Measurements from ENCODE around the gene WDR45. TPM values are rescaled to one million over a fixed set of nuclear protein-coding genes. Genes with fewer than 3 reads are reported as not detected.

The WDR45 gene
- total RNA-seq (2016; rRNA removed; fragmentation: Illumina TruSeq; extraction: Trizol) = 14.0 and 16.4 TPM in 2 replicates
- total RNA-seq (2016; cell fraction: cytosol; rRNA removed; fragmentation: Illumina TruSeq; extraction: Trizol; ENCODE audit: low read depth) = 18.4 and 20.2 TPM in 2 replicates
- 16.0 and 19.4 TPM in 2 replicates for total RNA-seq (2016; cell fraction: insoluble cytoplasmic fraction; rRNA removed; fragmentation: Illumina TruSeq; extraction: Trizol)
- total RNA-seq (2016; cell fraction: membrane; rRNA removed; fragmentation: Illumina TruSeq; extraction: Trizol) = 18.8 and 22.7 TPM in 2 replicates
- 17.9 and 19.4 TPM in 2 replicates for total RNA-seq (2016; cell fraction: nucleus; rRNA removed; fragmentation: Illumina TruSeq; extraction: Trizol)
- 65.5 and 91.1 TPM in 2 replicates for polyA plus RNA-seq (2011; rRNA removed)
- 48.7 and 57.4 TPM in 2 replicates for polyA plus RNA-seq (2011; cell fraction: cytosol; rRNA removed)
- polyA plus RNA-seq (2011; cell fraction: nucleus; rRNA removed) = 386 and 474 TPM in 2 replicates
- polyA plus RNA-seq (2012) = 30.1 and 49.9 TPM in 2 replicates
- 15.5 and 17.3 TPM in 2 replicates for polyA plus RNA-seq (2016; cell fraction: cytosol; fragmentation: Illumina TruSeq; extraction: Trizol; ENCODE audit: low read depth)
- 18.7 and 19.8 TPM in 2 replicates for polyA plus RNA-seq (2016; cell fraction: insoluble cytoplasmic fraction; fragmentation: Illumina TruSeq; extraction: Trizol; ENCODE audit: low read depth)
- 14.2 and 18.3 TPM in 2 replicates for polyA plus RNA-seq (2016; cell fraction: membrane; fragmentation: Illumina TruSeq; extraction: Trizol; ENCODE audit: low read depth)
- polyA plus RNA-seq (2016; cell fraction: nucleus; fragmentation: Illumina TruSeq; extraction: Trizol; ENCODE audit: insufficient read depth, low read depth) = 44.7 and 54.6 TPM in 2 replicates
- polyA minus RNA-seq (2011; rRNA and poly(A)+ RNA removed; ENCODE audit: low replicate concordance) = 64.1 and 271 TPM in 2 replicates
- 14.8 and 18.8 TPM in 2 replicates for polyA minus RNA-seq (2011; cell fraction: cytosol; rRNA and poly(A)+ RNA removed)
- polyA minus RNA-seq (2011; cell fraction: nucleus; rRNA and poly(A)+ RNA removed) = 53.6 and 83.3 TPM in 2 replicates
- Bru-seq, nascent RNA = percentile 49 among the genes with signal in this experiment
- BruChase-seq, experiment 1, labeled RNA remaining after a 6-hour chase = percentile 64 among the genes with signal in this experiment
- BruChase-seq, experiment 2, labeled RNA remaining after a 2-hour chase = percentile 60 among the genes with signal in this experiment
- long read RNA-seq, experiment 1, transcript WDR45-207 (11 exons, 1,639 nt) = major isoform, 15 of 41 reads
- long read RNA-seq, experiment 1, transcript WDR45-224 (10 exons, 1,301 nt) = minor isoform, 6 of 41 reads
- long read RNA-seq, experiment 1, partial matches to known transcripts = 1 of 41 reads
- long read RNA-seq, experiment 1, other reads (novel, unspliced or antisense) = 18 of 41 reads
- long read RNA-seq, experiment 2, transcript WDR45-207 (11 exons, 1,639 nt) = major isoform, 39 of 86 reads
- long read RNA-seq, experiment 2, transcript WDR45-224 (10 exons, 1,301 nt) = minor isoform, 6 of 86 reads
- long read RNA-seq, experiment 2, partial matches to known transcripts = 15 of 86 reads
- long read RNA-seq, experiment 2, other reads (novel, unspliced or antisense) = 21 of 86 reads

- intact Hi-C loops (cut with micrococcal nuclease; ENCODE audit: unreplicated experiment) = no loop called here
- BruUV-seq (replicated peaks) = TSS peak; percentile 72
- TF ChIP-seq ZNF264 (CRISPR knock-in tag; IDR thresholded peaks at IDR 0.05) = no peak
- TF ChIP-seq NR2F6 (IDR thresholded peaks at IDR 0.05) = 0 out of 2 replicates have a peak, but pooled peaks have one; percentile 24
- TF ChIP-seq NR2F6 (CRISPR knock-in tag; IDR thresholded peaks at IDR 0.05) = peak; percentile 57
- peak; percentile 44; the same call in 1 of the 2 replicates for TF ChIP-seq ZBTB43 (CRISPR knock-in tag; conservative IDR thresholded peaks at IDR 0.05)
- TF ChIP-seq ZNF234 (CRISPR knock-in tag; conservative IDR thresholded peaks at IDR 0.05) = no peak
- TF ChIP-seq ZNF775 (CRISPR knock-in tag; IDR thresholded peaks at IDR 0.05; ENCODE audit: borderline replicate concordance) = no peak
- no peak for TF ChIP-seq MAFG (CRISPR knock-in tag; IDR thresholded peaks at IDR 0.05)
- TF ChIP-seq CREBL2 (CRISPR knock-in tag; IDR thresholded peaks at IDR 0.05; ENCODE audit: borderline replicate concordance) = no peak
- TF ChIP-seq ZBTB21 (CRISPR knock-in tag; IDR thresholded peaks at IDR 0.05) = no peak
- TF ChIP-seq HCFC1 (IDR thresholded peaks at IDR 0.05; ENCODE audit: low read depth, low read length) = no peak
- TF ChIP-seq NPAS2 (CRISPR knock-in tag; IDR thresholded peaks at IDR 0.05; ENCODE audit: borderline replicate concordance) = no peak
- no peak for TF ChIP-seq PAX8 (CRISPR knock-in tag; IDR thresholded peaks at IDR 0.05; ENCODE audit: borderline replicate concordance)
- TF ChIP-seq ZBTB46 (CRISPR knock-in tag; IDR thresholded peaks at IDR 0.05; ENCODE audit: borderline replicate concordance) = no peak
- TF ChIP-seq ZNF605 (CRISPR knock-in tag; IDR thresholded peaks at IDR 0.05) = peak; percentile 59; the same call in 1 of the 2 replicates
Measured at GRCh38 chrX:49079489-49080428, at the start of gene WDR45. TSS of gene WDR45 (minus strand) at chrX:49079887. CDS start at chrX:49078095, 1,792 bp downstream.

More at GRCh38 chrX:49079489-49080428, at the start of gene WDR45:
- in situ Hi-C loops (cut with HindIII; ENCODE audit: extremely low pct_ligation_motif_present, low pct_unique_long_range_greater_than_20kb) = no loop called here
- ATAC-seq = peak; percentile 92
- Histone ChIP-seq H3K4me3 (replicated peaks in 1 of 3; ENCODE audit: insufficient read depth in 1 of 3, low read depth in 2 of 3, low read length in 3 of 3) (peak within 1 kb of the TSS; percentile 66 to 76 (median 71)), H3K27ac (ENCODE audit: extremely low read length, insufficient read depth, low read length) (peak within 1 kb of the TSS; percentile 73), H3K27me3 (ENCODE audit: control insufficient read depth in 1 of 2, insufficient read depth in 2 of 2, low read length in 2 of 2) (no peaks in the 10 kb centered on the region), H3K79me2 (ENCODE audit: insufficient read depth, low read length) (peaks cover 4% of the 10 kb centered on the region), H3K4me1 (ENCODE audit: insufficient read depth, low read length) (peaks cover 9% of the 10 kb centered on the region; the same call in 1 of the 2 replicates), H3K4me2 (ENCODE audit: low read depth, low read length) (peak within 1 kb of the TSS; percentile 75), H3K9ac (ENCODE audit: insufficient read depth, low read depth, low read length) (peak within 1 kb of the TSS; percentile 85), H4K20me1 (ENCODE audit: insufficient read depth, low read length) (no peaks in the 10 kb centered on the region), H2AFZ (ENCODE audit: low read length) (no peak within 1 kb of the TSS), H3K9me3 (ENCODE audit: low read length) (no peaks in the 10 kb centered on the region), H3K36me3 (replicated peaks in 1 of 2; ENCODE audit: control insufficient read depth in 1 of 2, insufficient read depth in 2 of 2, low read length in 2 of 2) (peaks cover 2 to 7% of the 10 kb centered on the region in 2 experiments; a peak in 2 of 5 replicates)
- WGBS (ENCODE audit: low lambda C conversion rate) = 5% methylated on average over 9 of the region's 55 CpGs
- peak; percentile 57 for FAIRE-seq
- CTCF ChIA-PET (ENCODE audit: low intra/inter-chr PET ratio, low total read pairs) = no interaction called here
- POLR2A ChIA-PET = interaction anchor here (0.6 to 2.4 kb wide), 6 partner anchors 9 to 122 kb away, joined by 3 to 16 read pairs (median 4); no protein-coding TSS in a partner anchor
- peak; percentile 51 for DNase-seq (ENCODE audit: low spot score)
